ENCODE results near the gene DHRSX.

DNA sequence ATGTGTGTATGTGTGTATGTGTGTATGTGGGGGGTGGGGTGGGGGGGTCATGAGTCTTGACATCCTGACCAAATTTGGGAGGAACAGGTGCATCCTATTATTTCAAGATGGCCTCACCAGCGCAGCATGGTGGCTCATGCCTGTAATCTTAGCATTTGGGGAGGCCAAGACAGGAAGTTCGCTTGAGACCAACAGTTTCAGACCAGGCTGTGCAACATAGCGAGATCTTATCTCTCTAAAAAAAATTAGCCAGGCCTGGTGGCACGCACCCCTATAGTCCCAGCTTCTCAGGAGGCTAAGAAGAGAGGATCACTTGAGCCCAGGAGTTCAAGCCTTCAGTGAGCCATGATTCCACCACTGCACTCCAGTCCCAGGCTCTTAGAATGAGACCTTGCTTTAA is 47.0 kb upstream of the DHRSX start:
- TF ChIP-seq POLR2A (IDR thresholded peaks at IDR 0.05) (no peak), POLR2AphosphoS5 (IDR thresholded peaks at IDR 0.05) (no peak), EP300 (IDR thresholded peaks at IDR 0.05) (no peak)
- TF ChIP-seq, protein P1, sequence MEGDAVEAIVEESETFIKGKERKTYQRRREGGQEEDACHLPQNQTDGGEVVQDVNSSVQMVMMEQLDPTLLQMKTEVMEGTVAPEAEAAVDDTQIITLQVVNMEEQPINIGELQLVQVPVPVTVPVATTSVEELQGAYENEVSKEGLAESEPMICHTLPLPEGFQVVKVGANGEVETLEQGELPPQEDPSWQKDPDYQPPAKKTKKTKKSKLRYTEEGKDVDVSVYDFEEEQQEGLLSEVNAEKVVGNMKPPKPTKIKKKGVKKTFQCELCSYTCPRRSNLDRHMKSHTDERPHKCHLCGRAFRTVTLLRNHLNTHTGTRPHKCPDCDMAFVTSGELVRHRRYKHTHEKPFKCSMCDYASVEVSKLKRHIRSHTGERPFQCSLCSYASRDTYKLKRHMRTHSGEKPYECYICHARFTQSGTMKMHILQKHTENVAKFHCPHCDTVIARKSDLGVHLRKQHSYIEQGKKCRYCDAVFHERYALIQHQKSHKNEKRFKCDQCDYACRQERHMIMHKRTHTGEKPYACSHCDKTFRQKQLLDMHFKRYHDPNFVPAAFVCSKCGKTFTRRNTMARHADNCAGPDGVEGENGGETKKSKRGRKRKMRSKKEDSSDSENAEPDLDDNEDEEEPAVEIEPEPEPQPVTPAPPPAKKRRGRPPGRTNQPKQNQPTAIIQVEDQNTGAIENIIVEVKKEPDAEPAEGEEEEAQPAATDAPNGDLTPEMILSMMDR (IDR thresholded peaks at IDR 0.05) = no peak
